Islet of Langerhans (tissue), 1 donor: ENCODE measurements around the gene SH3RF3.

Experiments used
- FAIRE-seq: peaks from one replicate; lab custom pipeline; 2011; peaks lifted over from hg19 to GRCh38; lab: Jason Lieb, UNC

Gene SH3RF3

DNA sequence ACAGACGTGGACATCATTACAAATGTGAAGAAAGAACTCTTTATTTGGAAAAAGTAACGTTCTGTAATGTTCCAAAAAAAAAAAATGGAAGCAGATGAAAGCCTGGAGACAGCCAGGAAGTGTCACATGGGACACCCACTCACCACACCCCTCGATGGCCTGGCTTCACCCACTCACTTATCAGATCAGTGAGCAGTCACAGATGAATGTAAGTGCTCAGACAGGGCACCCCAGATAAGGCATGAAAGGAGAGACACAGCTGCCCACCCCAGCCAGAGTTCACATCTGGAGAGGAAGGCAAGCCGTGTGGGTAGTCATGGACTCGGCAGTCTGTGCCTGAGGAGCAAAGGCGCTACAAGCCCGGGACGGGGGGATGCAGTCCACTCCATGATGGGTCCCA lies 379.6 kb downstream of the SH3RF3 start:
- FAIRE-seq: no peak

GRCh38 chr2:109510136-109511028 lies 381.4 kb downstream of the SH3RF3 start:
- no peak for FAIRE-seq

DNA sequence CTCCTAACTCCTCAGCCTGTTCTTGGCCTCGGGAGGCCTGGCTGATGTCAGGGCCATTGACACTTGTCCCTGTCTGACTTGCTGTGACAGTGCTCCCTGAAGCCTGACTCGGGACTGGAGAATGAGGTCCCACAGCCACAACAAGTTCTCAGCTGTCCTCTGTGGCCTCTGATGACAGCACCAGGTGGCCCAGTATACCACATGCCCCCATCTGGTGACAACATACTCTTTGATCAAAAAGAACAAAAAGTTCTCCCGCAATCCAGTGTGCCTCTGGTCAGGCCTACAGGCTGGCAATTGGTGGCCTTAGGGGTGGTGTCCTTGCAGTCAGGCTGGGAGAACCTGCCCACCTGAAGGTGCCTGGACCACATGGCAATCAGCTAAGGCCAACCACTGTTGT lies 382.2 kb downstream of the SH3RF3 start:
- FAIRE-seq: no peak

- FAIRE-seq: no peak
These were observed 383.1 kb downstream of the SH3RF3 start for GRCh38 chr2:109512076-109512475.

DNA sequence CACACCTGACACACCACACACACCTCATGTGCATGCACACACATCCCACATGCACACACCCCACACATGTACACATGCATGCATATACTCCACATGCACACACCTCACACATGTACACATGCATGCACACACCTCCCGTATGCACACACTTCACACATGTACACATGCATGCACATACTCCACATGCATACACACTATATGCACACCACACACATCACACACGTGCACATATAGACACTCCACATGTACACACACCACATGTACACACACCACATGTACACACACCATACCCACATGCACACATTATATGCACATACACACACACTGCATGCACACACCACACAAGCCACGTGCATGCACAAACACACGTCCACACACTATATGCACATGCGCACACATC lies 384.2 kb downstream of the SH3RF3 start:
- no peak for FAIRE-seq

DNA sequence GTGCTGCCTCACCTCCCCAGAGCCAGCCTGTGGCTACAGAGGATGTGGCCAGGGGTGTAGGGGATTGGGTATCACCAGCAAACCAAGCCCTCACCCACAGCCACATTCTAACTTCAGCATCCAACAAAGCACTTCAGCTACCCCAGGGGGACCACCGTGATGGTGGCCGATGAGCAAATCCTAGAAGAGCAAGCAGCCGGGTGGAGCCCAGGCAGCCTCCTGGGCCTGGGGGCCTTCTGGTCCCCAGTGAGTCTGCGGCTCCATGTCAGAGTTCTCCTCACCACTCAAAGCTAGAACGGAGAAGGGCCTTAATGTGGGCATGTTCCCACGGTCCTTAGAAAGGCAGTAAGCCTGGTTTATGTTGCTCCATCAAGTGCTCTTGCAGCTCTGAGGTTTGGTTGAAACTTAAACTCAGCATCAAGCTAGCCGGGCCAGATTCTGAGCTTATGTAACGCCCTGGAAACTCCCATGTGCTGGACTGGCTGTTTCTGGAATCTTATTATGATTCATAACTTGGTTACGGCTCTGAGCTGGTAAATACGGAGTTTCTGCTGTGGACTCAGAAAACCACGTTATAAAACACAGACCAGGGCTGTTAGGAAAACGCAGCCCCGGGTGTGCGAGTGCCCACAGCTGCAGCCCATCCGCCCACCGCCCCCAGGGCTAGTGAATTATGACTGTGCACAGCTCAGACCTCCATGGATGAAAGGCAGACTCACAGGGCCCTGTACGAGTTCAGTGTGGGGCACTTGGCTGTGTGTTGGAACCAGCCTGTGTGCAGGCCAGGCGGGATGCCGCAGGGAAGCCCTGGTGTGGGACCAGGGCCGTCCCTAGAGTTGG lies 385.0 kb downstream of the SH3RF3 start:
- FAIRE-seq: no peak

DNA sequence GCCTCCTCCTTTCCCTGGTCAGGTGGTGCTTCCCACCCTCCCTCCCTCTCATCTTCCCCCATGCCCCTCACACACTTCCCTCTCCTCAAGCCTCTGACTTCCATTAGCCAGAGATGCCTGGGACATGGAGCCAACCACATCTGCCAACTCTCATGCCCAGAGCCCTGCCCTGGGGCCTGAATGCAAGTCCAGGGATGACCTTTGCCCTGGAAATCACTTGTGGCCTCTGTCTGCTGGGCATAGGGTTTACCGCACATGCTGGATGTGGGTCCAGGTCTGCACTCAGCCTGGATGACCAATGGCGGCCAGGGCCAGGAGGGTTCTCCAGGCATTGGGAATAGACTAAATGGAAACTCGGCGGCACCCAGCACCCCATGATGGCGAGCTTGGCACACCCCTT lies 385.9 kb downstream of the SH3RF3 start:
- FAIRE-seq: no peak

DNA sequence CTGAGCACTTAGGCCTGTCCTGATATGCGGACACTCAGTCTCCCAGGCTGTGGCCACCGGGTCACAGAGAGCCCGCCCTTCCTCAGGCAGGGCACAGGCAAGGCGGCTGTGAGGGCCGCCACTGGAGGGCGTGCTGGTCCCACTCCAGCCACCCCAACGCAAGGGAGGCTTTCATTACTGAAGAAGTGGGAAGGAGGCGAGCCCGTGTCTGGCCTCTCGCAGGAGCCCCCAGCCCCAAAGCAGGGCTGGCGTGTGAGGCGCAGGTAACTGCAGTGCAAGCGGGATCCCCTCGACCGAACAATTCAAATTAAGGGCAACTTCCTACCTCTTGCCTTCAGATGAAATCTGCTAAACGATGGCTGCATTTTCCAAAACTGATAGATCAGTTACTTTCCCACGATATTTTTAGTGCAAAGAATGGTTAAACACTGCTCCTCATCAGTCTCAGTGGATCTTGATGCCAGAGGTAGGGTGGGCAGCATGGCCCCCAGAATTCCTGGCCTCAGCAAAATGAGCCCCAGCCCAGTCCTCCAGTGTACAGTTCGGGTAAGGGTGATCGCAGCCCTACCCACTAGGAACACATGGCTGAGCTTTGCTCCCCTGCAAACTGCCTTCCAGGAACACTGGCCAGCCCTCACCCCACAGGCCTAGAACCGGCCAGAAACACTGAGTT lies 387.6 kb downstream of the SH3RF3 start:
- no peak for FAIRE-seq

DNA sequence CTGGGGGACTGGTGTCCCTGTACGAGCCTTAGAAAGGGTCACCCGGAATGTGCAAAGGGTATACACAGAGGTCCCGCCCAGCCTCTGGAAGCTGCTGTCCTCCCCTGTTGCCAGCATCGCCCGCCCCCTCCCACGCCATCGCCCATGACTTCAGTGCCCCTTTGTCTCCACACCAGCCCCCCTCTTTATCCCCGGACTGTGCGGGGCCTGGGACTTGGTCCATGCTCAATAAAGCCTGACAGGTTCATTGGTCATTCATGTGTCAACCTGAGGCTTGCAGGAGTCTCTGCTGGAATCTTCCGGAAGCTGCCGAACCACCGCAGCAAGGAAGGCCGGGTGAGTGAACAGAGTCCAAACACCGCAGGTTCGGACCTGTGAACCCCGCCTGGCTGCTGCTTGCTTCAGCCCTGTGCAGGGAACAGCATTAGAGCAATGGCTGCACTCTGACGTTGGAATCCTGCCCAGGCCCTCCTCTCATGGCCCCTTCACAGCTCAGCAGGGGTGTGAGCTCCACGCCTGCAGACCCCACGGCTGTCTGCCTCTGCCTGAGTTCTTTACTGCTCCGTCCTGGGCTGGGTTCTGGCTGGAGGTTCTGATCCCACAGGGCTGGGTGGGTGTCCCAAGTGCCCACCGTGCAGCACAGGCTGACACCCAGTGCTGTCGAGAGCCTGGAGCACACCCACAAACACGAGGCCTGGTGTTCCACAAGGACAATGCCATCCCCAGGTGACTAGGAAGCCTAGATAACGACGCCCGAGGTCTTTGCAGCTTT lies 388.3 kb downstream of the SH3RF3 start:
- no peak for FAIRE-seq

GRCh38 chr2:109519513-109519912 lies 390.5 kb downstream of the SH3RF3 start:
- FAIRE-seq: no peak

DNA sequence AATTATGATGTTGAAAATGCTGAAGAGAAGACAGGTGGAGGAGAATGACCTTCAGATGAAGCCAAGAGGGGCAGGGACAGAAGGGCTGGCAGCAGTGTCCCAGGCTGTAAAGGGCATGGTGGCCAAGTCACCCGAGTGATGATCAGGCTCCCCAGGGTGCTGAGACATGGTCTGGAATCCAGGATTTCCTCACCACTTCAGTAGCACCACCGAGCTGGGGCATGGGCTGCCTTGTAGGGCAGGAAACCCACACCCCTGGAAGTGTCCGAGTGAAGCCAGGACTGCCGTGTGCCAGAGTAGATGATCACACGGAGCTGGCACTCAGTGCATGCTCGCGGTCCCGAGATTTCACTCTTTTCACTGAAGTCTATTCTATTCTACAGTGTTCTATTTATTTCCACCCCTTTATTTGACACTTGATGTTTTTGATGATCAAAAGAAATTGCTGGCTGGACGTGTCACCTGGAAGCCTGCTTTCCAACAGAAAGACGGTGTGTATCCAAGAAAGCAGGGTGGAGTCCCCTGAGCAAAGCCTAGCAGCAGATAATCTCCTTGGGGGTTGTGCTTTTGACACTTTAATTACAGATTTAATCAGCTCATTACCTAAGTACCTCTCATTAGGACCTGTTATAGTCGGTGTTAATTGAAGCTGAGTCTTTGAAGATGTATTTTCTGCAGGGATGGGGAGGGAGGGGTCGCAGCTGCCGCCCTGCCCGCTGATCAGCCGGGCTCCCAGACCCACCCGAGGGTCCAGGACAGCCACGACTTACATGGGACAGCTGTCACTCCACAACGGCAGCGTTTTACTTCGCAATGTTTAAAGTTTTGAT lies 392.4 kb downstream of the SH3RF3 start:
- FAIRE-seq: no peak

DNA sequence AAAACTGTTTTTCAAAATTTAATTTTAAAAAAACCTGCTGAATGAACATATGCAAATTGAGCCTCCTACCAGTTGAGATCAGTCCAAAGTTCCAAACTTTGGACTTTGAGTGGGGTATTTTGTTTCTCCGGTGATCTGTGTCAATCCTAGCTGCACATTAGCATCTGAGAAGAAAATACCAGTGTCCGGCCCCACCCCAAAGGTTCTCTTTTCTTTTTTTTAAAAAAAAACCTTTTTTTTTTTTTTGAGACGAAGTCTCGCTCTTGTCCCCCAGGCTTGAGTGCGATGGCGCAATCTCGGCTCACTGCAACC lies 393.0 kb downstream of the SH3RF3 start:
- FAIRE-seq: no peak

DNA sequence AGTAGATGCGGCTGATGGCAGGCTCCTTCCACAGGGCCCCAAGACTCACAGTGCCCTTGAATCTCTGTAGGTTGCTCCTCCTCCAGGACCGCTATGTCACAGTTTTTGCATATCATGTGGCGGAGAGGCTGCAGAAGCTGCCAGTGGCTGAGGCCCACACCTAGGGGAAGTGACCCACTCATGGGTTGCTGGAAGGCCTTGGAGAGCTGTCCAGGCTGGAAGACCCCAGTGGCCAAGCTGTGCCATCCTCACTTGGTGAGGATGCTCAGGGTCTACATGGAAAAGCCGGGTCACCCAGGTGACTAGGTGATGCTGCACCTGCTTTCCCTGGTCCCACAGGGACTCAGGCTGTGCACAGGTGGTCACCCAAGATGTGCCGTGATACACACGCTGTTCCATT lies 394.1 kb downstream of the SH3RF3 start:
- no peak for FAIRE-seq

- no peak for FAIRE-seq
These were observed 394.7 kb downstream of the SH3RF3 start for GRCh38 chr2:109523536-109524361.

DNA sequence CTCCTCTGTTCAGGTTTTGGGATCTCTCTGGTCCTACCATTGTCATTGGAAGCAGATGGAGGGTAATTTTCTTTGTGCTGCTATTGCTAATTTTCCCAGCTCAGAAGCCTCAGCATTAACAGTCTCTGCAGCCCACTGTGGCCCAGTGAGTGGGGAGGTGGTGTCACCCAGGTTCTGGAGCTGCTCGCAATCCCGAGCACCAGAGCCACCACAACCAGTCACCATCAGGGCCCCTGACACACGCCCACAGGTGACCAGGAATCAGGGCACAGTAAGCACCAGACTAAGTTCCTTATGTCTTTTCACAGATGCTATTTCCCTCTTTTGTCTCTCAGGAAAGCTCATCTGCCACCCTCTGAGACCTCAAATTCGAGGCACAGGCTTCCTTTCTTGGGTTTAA lies 396.8 kb downstream of the SH3RF3 start:
- FAIRE-seq: no peak

DNA sequence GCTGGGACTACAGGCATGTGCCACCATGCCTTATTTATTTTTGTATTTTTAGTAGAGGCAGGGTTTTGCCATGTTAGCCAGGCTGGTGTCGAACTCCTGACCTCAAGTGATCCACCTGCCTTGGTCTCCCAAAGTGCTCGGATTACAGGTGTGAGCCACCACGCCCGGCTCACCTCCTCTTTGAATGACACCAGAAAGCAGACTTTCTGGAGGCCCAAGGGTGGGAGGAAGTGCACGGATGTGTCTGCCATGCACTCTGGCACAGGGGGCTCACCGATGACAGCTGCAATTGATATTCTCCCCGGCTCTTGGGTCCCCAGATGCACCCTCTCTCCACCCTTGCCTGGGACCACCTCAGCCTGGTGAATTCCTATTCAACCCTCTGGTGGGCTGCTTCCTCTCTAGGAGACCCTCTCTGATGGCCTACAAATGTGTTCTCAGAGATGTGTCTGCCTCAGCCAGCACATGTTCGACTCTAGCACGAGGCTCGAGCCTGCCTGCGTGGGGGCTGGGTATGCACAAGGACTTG lies 397.5 kb downstream of the SH3RF3 start:
- FAIRE-seq: no peak

- no peak for FAIRE-seq
These were observed 398.1 kb downstream of the SH3RF3 start for GRCh38 chr2:109527079-109527478.

DNA sequence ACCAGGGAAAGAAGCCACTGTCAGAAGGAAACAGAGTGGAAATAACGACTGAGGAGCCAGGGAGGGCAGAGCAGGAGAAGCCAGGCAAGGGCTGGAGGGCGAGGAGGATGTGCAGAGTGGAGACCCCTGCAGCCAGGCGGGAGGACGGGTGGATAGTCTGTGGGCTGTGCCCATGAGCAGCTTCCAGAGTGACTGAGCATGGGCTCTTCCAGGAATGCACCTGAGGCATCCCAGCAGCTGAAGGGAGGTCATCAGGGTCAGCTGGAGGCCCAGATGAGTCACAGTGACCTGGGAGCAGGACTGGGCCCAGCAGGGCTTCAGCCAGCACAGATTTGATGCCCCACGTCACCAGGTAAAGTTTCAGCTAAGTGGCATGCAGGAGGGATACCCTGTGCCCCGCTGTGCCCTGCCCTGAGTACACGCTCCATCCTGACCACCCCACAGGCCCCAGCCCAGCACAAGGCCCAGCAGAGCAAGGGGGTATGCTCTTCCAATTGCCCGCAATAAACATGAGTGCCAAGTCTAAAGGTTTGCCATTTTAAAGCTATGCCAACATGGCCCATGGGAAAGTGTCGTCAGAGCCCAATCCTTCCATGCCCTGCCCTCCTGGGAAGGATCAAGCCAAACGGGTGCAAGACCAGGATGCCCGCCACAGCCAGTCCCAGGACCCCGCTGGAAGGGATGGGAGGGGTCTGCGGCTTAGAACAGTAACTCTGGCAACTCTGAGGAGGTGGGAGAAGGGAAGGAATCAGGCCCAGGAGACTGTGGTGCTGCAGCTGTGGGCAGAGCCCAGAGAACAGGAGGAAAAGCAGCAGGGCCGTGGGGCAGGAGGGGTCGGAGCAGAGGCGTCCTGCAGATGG lies 399.1 kb downstream of the SH3RF3 start:
- no peak for FAIRE-seq

DNA sequence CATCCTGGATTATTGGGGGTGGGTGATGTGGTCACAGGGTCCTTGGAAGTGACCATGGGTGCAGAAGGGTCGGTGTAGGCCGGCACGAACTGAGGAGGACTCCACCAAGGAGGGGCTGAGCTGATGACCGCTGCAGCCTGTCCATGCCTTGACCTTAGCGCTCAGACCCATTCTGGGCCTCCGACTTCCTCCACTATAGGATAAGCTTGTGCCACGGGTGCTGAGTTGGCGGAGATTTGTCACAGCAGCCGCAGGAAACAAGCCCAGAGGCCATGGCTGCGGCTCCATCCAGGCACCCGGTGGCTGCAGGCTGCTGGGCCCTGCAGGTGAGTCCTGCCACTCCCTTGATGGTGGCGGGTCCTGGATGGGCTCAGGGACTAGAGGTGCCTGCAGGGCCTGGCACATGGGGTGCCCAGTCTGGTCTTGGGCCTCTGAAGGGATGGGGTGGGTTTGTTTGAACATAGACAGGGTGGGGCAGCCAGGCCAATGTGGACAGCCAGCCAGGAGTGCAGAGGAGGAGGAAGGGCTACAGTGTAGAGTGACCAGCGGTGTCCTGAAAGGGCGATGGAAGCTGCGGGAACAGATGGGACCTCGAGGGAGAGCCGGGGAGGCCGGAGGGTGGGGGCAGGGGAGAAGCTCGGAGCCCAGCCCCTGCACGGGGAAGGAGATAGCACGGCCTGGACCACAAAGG lies 400.0 kb downstream of the SH3RF3 start:
- no peak for FAIRE-seq
